HG03064 (cell line): Measurements from ENCODE around the gene USP6NL.

Source experiments
- ATAC-seq: cut with Tn5 transposase; IDR thresholded peaks from one replicate; pipeline ENCODE4 v1.9.1; 2021; ENCODE audit warnings: low read depth; ENCODE audit not compliant: unreplicated experiment

Gene USP6NL

DNA sequence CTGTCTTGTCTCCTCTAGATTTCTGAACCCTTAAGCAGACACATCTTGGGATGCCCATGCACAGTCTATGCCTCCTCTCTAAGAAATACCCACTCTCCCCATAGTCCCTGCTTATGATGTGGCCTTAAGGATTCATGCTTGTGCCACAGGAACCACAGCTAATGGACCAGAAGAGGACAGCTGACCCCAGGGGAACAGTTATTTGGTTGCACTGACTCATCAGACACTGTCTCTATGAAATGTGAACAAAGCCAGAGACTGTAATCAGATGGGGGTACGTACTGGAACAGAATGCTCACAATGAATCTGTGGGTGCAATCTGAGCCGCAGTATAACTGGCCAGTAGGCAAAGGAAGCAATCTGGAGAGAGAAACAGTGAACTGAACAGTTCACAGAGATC is 121.9 kb downstream of the USP6NL start:
- no peak for ATAC-seq

DNA sequence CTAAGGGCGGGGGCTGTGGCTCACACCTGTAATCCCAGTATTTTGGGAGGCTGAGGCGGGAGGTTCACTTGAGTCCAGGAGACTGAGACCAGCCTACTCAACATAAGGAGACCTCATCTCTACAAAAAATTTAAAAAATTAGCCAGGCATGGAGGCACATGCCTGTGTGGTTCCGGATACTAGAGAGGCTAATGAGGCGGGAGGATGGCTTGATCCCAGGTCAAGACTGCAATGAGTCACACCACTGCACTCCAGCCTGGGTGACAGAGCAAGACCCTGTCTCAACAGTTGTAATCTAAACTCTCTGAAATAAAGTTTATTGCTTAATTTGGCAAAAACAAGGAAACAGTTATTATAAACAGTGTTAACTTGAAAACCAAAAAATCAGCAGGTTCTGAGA is 123.3 kb downstream of the USP6NL start:
- no peak for ATAC-seq

DNA sequence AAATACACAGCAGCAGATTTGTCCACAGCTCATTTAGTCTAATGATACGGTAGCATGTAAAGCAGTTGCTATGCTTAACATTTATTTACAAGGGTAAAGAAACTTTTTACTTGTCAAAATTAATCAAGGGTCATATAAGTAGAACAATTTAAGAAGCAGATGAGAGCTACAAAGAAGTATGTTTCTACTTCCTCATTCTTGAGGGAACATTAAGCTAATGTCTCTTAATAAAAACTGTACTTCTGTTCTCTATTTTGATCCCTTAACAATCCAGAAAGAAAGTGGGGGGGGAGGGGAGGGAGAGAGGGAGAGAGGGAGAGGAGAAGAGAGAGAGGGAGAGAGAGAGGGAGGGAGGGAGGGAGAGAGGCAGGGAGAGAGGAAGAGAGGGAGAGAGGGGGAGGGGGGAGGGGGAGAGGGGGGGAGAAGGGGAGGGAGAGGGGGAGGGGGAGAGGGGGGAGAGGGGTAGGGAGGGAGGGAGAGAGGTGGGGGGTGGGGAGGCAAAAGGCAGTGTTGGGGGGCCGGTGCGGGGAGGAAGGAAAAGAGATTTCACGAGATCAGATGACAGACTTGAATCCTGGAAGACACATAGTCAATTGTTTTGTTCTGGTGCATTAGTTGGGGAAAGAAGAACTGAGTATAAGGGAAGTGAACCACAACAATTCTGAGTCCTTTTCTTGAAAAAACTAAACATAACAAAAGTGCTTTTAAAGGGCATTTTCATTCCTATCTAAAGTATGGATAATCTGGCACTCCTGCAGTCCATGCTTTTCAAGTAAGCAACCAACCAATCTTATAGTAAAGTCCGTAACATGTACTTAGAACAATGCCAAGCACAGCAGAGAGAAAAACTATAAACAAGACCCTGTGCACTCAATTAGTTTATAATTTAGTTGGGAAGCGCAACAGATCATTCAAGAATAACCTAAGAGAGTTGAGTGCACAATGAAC is 128.0 kb downstream of the USP6NL start:
- ATAC-seq: no peak

GRCh38 chr10:11482306-11482705 is 129.1 kb downstream of the USP6NL start:
- no peak for ATAC-seq

GRCh38 chr10:11480687-11481086 is 130.8 kb downstream of the USP6NL start:
- ATAC-seq: no peak

GRCh38 chr10:11479300-11479699 is 132.2 kb downstream of the USP6NL start:
- no peak for ATAC-seq

- ATAC-seq: no peak
These were observed 132.6 kb downstream of the USP6NL start for GRCh38 chr10:11478807-11479206.

DNA sequence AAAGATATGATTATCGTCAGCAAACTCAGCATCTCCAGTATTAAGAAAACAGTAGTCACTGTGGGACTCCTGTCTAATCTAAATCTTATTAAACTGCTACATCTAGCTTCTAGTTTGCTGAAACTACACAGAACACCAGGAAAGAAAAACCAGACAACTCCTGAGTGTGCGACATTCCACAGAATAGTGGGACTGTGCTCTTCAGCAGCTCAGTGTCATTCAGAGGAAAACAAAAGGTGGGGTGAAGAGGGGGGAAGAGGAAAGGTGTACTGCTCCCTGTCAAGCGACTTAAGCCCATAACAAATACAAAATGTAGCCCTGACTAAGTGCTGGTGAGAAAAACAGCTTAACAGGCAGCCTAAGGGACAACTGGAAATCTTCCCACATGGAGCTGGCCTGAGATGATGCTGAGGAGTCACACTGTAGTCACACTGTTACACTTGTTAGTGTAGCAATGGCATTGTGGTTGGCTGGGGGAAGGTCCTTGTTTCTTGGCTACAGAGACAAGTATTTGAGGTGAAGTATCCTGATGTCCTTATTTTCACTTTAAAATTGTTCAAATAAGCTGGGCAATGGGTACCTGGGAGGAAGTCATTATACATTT is 135.5 kb downstream of the USP6NL start:
- ATAC-seq: no peak

DNA sequence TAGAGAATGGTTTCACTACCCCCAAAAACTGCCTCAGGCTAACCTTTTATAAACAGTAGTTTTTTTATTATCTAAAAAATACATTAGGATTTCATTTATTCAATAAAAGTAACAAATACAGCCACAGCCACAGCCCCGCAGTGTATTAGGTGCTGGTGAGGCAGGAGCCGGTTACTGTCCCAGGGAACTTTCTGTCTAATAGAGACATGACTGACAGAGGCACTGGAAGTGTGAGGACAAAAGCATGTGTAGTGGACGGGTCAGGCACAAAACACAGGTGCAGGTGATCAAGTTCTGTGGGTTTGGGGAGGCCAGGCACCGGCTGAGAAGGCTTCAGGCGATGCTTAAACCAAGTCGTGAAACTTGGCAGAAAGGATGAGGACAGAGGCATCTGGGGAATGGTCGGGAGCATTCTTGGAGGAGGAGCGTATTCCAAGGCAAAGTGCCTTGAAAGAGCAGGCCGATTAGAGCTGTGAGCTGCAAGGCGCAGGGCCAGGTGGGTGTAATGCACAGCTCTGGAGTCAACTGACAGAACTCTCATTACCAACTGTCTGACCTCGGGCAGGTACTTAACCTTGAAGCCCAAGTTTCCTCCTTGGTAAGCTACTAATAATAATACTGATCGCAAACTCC is 138.2 kb downstream of the USP6NL start:
- no peak for ATAC-seq

GRCh38 chr10:11472158-11472753 is 139.2 kb downstream of the USP6NL start:
- ATAC-seq: no peak

GRCh38 chr10:11469575-11470391 is 141.7 kb downstream of the USP6NL start:
- no peak for ATAC-seq

DNA sequence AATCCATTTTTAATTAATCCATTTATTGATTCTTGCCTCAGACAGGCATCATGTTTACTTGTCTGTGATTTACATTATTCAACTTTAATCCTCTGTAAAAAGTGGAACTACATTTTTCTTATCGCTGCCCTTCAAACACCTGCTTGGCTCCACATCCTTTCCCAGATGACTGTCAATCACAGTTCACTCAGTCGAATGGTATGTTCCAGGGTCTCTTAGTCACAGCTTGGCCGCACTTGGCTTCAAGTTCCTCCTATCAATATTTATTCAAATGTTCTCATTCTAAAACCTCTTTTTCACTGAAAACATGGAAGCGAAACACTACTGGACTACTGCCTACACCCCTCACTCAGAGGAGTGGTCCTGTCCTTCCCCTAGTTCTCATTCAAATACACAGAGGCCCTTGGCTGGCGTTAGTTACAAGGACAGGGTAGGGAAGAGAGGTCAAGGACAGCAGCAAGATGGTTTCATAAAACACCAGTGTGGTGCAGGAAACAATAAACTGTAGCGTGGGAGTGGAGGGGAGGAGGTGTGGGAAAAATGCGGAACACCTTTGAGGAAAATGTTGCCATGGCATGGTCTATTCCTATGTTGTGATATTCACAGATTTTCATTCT is 143.2 kb downstream of the USP6NL start:
- ATAC-seq: no peak

GRCh38 chr10:11465406-11465805 is 146.0 kb downstream of the USP6NL start:
- ATAC-seq: no peak

DNA sequence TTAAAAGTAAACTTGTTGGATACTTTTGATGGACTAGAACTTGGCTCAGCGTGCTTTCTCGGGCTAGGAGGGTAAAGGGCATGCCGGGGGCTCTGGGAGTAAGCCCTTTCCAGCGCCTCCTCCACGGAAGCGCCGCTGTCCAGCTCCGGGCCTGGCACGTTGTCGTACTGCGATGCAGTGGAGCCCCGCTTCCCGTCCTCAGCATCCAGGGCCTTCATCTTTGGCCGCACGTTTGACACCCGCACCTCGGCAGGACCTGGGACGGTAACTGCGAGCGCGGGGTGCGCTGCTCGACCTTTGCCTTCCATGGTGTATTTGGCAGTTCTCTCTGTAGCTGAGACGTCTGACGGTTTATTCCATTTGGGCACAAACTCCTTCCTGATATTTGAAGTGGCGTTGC is 148.3 kb downstream of the USP6NL start:
- no peak for ATAC-seq

DNA sequence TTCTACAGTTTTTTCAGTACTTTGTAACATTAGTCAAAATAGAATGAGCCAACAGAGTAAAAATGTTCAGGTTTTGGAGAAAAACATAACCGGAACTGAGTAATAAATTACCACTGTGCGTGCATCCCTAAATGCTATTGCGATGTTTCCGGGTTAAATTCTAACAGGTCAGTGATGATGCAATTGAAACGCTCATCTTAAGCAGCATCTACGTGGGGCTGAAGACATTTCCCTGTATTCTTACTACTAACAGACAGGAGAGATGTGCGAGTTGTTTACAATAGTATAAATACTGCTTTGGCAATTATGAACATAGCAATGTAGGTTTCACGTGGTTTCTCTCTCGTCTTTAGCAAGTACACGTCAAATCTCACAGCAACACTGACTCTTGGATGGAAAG is 149.4 kb downstream of the USP6NL start:
- no peak for ATAC-seq

DNA sequence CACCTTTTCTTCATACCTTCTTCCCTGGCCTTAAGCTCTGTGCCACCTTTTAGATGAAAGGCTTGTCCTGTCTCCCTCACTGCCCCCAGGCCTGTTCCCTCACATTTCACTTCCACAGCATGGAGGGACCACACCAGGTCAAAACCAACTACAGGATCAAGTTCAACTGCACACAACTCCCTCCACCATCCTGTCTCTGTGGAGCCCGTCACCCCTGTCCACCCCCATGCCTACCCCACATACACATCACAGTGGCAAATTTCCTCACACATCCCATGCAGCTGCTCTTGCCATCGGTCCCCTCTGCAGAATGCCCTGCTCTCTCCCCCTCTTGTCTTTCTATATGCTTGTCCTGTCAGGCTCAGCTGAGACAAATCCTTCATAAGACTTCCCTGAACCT is 154.1 kb downstream of the USP6NL start:
- no peak for ATAC-seq

- ATAC-seq: no peak
These were observed 156.4 kb downstream of the USP6NL start for GRCh38 chr10:11454958-11455566.

DNA sequence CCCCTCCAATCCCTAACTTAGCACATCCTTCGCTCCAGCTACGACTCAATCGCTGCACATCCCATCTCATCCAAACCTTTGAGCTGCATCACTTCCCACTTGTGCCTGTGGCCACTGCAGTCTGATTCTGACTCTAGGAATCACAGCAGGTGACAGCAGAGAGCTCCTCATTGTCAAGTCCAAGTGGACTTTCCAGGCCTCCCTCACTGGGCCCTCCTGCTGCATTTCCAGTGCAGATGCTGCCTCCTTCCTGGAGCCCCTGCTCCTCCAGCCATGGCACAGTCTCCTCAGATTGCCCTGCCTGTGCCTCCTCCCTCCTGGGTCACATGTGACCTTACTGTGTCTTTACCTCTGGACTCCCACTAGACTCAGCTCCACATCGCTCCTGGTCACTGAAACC is 157.3 kb downstream of the USP6NL start:
- no peak for ATAC-seq

DNA sequence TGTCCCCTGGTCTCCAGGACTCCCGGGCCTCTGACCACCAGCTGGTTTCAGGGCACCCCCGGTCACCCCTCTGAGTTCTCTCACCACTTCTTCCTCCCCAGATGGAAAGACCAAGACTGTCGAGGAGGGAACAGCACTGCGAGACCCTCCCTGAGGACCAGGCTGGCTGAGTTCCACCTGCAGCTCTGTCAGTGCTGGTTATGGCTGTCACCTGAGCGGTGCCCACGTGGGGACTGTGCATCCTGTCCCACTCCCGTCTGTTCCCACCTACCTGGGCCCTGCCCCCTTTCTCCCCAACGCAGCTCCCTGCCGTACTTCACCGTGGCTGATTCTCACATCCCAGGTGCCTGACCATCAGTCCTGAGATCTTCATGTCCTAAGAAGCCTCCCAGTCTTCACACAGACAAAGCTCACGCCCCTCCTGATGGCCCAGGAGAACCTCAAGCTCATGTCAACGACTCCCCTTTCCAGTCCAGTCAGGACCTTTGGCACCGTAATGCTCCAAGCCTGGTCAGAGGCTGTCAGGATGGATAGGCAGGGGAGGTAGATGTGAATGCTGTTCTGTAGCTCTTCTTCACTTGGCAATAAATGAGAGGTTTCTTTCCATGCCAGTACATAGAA is 159.7 kb downstream of the USP6NL start:
- no peak for ATAC-seq
